ENCODE data around the gene MAGOHB. TPM values are rescaled to one million over a fixed set of nuclear protein-coding genes. Genes with fewer than 3 reads are reported as not detected.
"Not testable (repeated sequence)": the region's sequence is repeated elsewhere in the genome, so short reads cannot be mapped to it uniquely, and the experiment has no call there.

MAGOHB gene
- total RNA-seq, 1 experiment from 2014 or later = 36.8 TPM

DNA sequence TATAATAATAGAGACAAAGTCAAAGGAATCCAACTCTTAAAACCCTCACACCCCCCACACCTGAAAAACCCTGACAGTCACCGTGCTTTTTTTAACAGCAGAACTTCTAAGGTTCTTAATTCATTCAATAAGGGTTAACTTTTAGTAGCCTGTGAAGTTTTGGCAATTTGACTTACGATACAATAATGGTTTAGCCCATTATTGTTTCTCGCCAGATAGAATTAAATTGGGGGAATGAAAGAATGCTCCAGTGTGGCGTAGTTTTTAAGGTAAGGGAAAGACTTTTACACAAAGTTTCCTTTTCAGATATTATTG lies 604 bp upstream of the MAGOHB start:
- ATAC-seq = no peak
- intact Hi-C loops (cut with micrococcal nuclease) = no loop called here

DNA sequence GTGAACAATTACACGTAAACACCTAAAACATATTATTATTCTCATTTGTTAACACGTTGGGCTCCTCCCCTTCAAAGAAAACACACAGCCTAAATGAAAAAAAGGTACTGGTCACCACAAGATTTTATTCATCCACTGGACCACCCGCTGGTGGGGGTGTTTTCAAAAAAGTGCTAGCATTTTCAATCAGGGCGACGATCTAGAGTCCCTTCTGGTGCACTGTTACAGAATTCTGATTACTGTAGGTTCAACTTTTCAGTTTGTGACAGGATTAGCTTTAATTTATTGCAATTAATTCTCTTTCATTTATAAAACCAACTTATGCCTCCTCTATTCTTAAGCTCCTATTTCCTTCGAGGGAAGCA lies 443 bp downstream of the MAGOHB start:
- Histone ChIP-seq H3K9me3 (ENCODE audit: low read length) (no peaks in the 10 kb centered on the region), H3K4me3 (ENCODE audit: low read length) (peak overlapping the region; percentile 88), H3K9ac (ENCODE audit: low read length) (peak overlapping the region; percentile 100), H3K9me2 (replicated peaks; ENCODE audit: low read length) (no peaks in the 10 kb centered on the region), H3K79me2 (ENCODE audit: low read length) (peaks cover 29% of the 10 kb centered on the region), H3F3A (ENCODE audit: low read length, unreplicated experiment) (no peaks in the 10 kb centered on the region), H3K27ac (ENCODE audit: low read length) (peak overlapping the region; percentile 80), H2AFZ (ENCODE audit: low read length) (peak overlapping the region; percentile 94), H3K27me3 (ENCODE audit: low read length) (no peaks in the 10 kb centered on the region), H3K4me1 (ENCODE audit: insufficient read depth, low read length) (peaks cover 35% of the 10 kb centered on the region), H4K20me1 (ENCODE audit: low read length) (no peaks in the 10 kb centered on the region), H3K36me3 (ENCODE audit: low read depth, low read length) (peaks cover 14% of the 10 kb centered on the region), H3K4me2 (ENCODE audit: low read length) (peak overlapping the region; percentile 97)
- TF ChIP-seq EZH2phosphoT487 (IDR thresholded peaks at IDR 0.05; ENCODE audit: borderline replicate concordance, low read length) (no peak), EZH2 (IDR thresholded peaks at IDR 0.05; ENCODE audit: low read length, unreplicated experiment) (no peak), CTCF (conservative IDR thresholded peaks at IDR 0.05; ENCODE audit: low read depth, low read length) (no peak)
- intact Hi-C loops (cut with micrococcal nuclease) = no loop called here
- BruUV-seq (replicated peaks) = TSS peak; percentile 82
- ATAC-seq = no peak
- ChIA-PET POLR2A (ENCODE audit: unreplicated experiment) (interaction anchor here (0.5 to 0.6 kb wide), 2 partner anchors 22 to 59 kb away, joined by 4 read pairs; no protein-coding TSS in a partner anchor), CTCF (interaction anchor here (0.6 to 0.7 kb wide), 2 partner anchors 60 to 78 kb away, joined by 3 to 4 read pairs; no protein-coding TSS in a partner anchor)
- peak; percentile 7 for DNase-seq

More for the DNA sequence above, 604 bp upstream of the MAGOHB start:
- POLR2A ChIA-PET (ENCODE audit: unreplicated experiment) = interaction anchor here (0.7 kb wide), 1 partner anchor 56 kb away, joined by 3 read pairs; no protein-coding TSS in a partner anchor
- Histone ChIP-seq H2AFZ (ENCODE audit: low read length) (peak overlapping the region; percentile 94), H3K9ac (ENCODE audit: low read length) (peak overlapping the region; percentile 100), H3K9me2 (replicated peaks; ENCODE audit: low read length) (no peaks in the 10 kb centered on the region), H3F3A (ENCODE audit: low read length, unreplicated experiment) (no peaks in the 10 kb centered on the region), H3K9me3 (ENCODE audit: low read length) (no peaks in the 10 kb centered on the region), H3K36me3 (ENCODE audit: low read depth, low read length) (peaks cover 7% of the 10 kb centered on the region), H4K20me1 (ENCODE audit: low read length) (no peaks in the 10 kb centered on the region), H3K4me1 (ENCODE audit: insufficient read depth, low read length) (peaks cover 44% of the 10 kb centered on the region), H3K4me3 (ENCODE audit: low read length) (peak overlapping the region; percentile 88), H3K27ac (ENCODE audit: low read length) (peak overlapping the region; percentile 80), H3K4me2 (ENCODE audit: low read length) (peak overlapping the region; percentile 97), H3K27me3 (ENCODE audit: low read length) (no peaks in the 10 kb centered on the region), H3K79me2 (ENCODE audit: low read length) (peaks cover 29% of the 10 kb centered on the region)
- CTCF ChIA-PET = interaction anchor here (0.6 kb wide), 1 partner anchor 57 kb away, joined by 8 read pairs; no protein-coding TSS in a partner anchor
- DNase-seq = no peak
- BruUV-seq (replicated peaks) = no TSS peak
- no peak for TF ChIP-seq EZH2 (IDR thresholded peaks at IDR 0.05; ENCODE audit: low read length, unreplicated experiment)
- TF ChIP-seq CTCF (conservative IDR thresholded peaks at IDR 0.05; ENCODE audit: low read depth, low read length) = no peak
- TF ChIP-seq EZH2phosphoT487 (IDR thresholded peaks at IDR 0.05; ENCODE audit: borderline replicate concordance, low read length) = no peak

GRCh38 chr12:10612110-10612509 lies 1.3 kb downstream of the MAGOHB start:
- Histone ChIP-seq H3K4me2 (ENCODE audit: low read length) (peak overlapping the region; percentile 97), H2AFZ (ENCODE audit: low read length) (no peak overlapping the region), H3K27me3 (ENCODE audit: low read length) (no peaks in the 10 kb centered on the region), H3K36me3 (ENCODE audit: low read depth, low read length) (peaks cover 19% of the 10 kb centered on the region), H3F3A (ENCODE audit: low read length, unreplicated experiment) (no peaks in the 10 kb centered on the region), H3K9ac (ENCODE audit: low read length) (peak overlapping the region; percentile 100), H3K4me3 (ENCODE audit: low read length) (peak overlapping the region; percentile 88), H3K9me3 (ENCODE audit: low read length) (no peaks in the 10 kb centered on the region), H4K20me1 (ENCODE audit: low read length) (no peaks in the 10 kb centered on the region), H3K27ac (ENCODE audit: low read length) (no peak overlapping the region), H3K4me1 (ENCODE audit: insufficient read depth, low read length) (peaks cover 27% of the 10 kb centered on the region), H3K9me2 (replicated peaks; ENCODE audit: low read length) (no peaks in the 10 kb centered on the region), H3K79me2 (ENCODE audit: low read length) (peaks cover 29% of the 10 kb centered on the region)
- intact Hi-C loops (cut with micrococcal nuclease) = no loop called here
- ChIA-PET POLR2A (ENCODE audit: unreplicated experiment) (no interaction called here), CTCF (no interaction called here)
- DNase-seq (no peak), ATAC-seq (no peak)
- no TSS peak for BruUV-seq (replicated peaks)
- no peak for TF ChIP-seq EZH2 (IDR thresholded peaks at IDR 0.05; ENCODE audit: low read length, unreplicated experiment)
- no peak for TF ChIP-seq EZH2phosphoT487 (IDR thresholded peaks at IDR 0.05; ENCODE audit: borderline replicate concordance, low read length)
- TF ChIP-seq CTCF (conservative IDR thresholded peaks at IDR 0.05; ENCODE audit: low read depth, low read length) = no peak

GRCh38 chr12:10611258-10611657 lies 2.2 kb downstream of the MAGOHB start:
- H3K27ac ChIP-seq (ENCODE audit: low read length); H3K9me2 ChIP-seq (replicated peaks; ENCODE audit: low read length); H3K4me3 ChIP-seq (ENCODE audit: low read length); ATAC-seq; H3F3A ChIP-seq (ENCODE audit: low read length, unreplicated experiment); BruUV-seq (replicated peaks); intact Hi-C loops (cut with micrococcal nuclease); H3K9me3 ChIP-seq (ENCODE audit: low read length); H3K27me3 ChIP-seq (ENCODE audit: low read length); DNase-seq; CTCF ChIA-PET; H3K9ac ChIP-seq (ENCODE audit: low read length); H4K20me1 ChIP-seq (ENCODE audit: low read length); H2AFZ ChIP-seq (ENCODE audit: low read length); POLR2A ChIA-PET (ENCODE audit: unreplicated experiment): not testable (repeated sequence)
- peaks cover 23% of the 10 kb centered on the region for H3K36me3 ChIP-seq (ENCODE audit: low read depth, low read length)
- peaks cover 20% of the 10 kb centered on the region for H3K4me1 ChIP-seq (ENCODE audit: insufficient read depth, low read length)
- H3K79me2 ChIP-seq (ENCODE audit: low read length) = peaks cover 29% of the 10 kb centered on the region
- peak overlapping the region; percentile 0; the same call in 1 of the 2 replicates for H3K4me2 ChIP-seq (ENCODE audit: low read length)
